ENCODE data around the gene GABBR1. TPM values are rescaled to one million over a fixed set of nuclear protein-coding genes. Genes with fewer than 3 reads are reported as not detected.

GABBR1 gene

GRCh38 chr6:29510202-29510601 lies 122.8 kb downstream of the GABBR1 start:
- 78% methylated on average over 2 of the region's 4 CpGs for WGBS
- no peak overlapping the region for H2BK12ac ChIP-seq (ENCODE audit: low read length in 2 of 2)
- no peak overlapping the region for H3K23ac ChIP-seq (ENCODE audit: low read length in 2 of 2)
- no peak overlapping the region for H3K9ac ChIP-seq (ENCODE audit: low read length)
- no peak overlapping the region for H3K4me3 ChIP-seq (ENCODE audit: insufficient read depth in 1 of 2, low read depth in 1 of 2, low read length in 2 of 2)
- no peaks in the 10 kb centered on the region for H3K79me1 ChIP-seq (replicated peaks; ENCODE audit: low read length, poor library complexity, severe bottlenecking)
- H3K4me2 ChIP-seq (ENCODE audit: low read length, poor library complexity, severe bottlenecking): no peak overlapping the region
- no peak overlapping the region for H3K14ac ChIP-seq (ENCODE audit: low read length in 2 of 2)
- H2BK15ac ChIP-seq (ENCODE audit: low read depth, poor library complexity, severe bottlenecking): no peak overlapping the region
- no peaks in the 10 kb centered on the region for H3K36me3 ChIP-seq (ENCODE audit: control insufficient read depth in 1 of 2, insufficient read depth in 2 of 2, low read depth in 1 of 2, low read length in 2 of 2)
- no peak overlapping the region for H3K27ac ChIP-seq (ENCODE audit: low read length, poor library complexity, severe bottlenecking)
- no peak overlapping the region for H4K8ac ChIP-seq (ENCODE audit: low read length)
- no peak overlapping the region for H4K91ac ChIP-seq (ENCODE audit: low read length)
- H3K4ac ChIP-seq (ENCODE audit: low read depth in 1 of 2, low read length in 2 of 2): no peak overlapping the region
- no peak overlapping the region for H2BK5ac ChIP-seq (ENCODE audit: low read depth, low read length, poor library complexity, severe bottlenecking)
- H3K9me3 ChIP-seq (ENCODE audit: control insufficient read depth, low read length): peaks cover 2% of the 10 kb centered on the region
- H3K4me1 ChIP-seq (ENCODE audit: control insufficient read depth, insufficient read depth, low read depth, low read length): peaks cover 1% of the 10 kb centered on the region
- H2AFZ ChIP-seq (ENCODE audit: low read depth, low read length): no peak overlapping the region
- no peak overlapping the region for H2AK5ac ChIP-seq (ENCODE audit: low read length, severe bottlenecking)
- no peak overlapping the region for H2BK120ac ChIP-seq (ENCODE audit: low read depth, low read length)
- DNase-seq: no peak
- H3K27me3 ChIP-seq (ENCODE audit: control insufficient read depth in 1 of 2, insufficient read depth in 1 of 2, low read length in 2 of 2): peaks cover 0 to 3% of the 10 kb centered on the region in 2 experiments
- no peak overlapping the region for H3K18ac ChIP-seq (ENCODE audit: low read depth in 1 of 2, low read length in 2 of 2)

Small RNAs within 50 kb of the gene (small RNA-seq; reads per million reads assigned to genes)
- gene SNORD32B (ENCODE audit: low read depth) (not detected), gene SUMO2P1 (ENCODE audit: low read depth) (not detected), gene TMEM183AP1 (ENCODE audit: low read depth) (not detected)
